ENCODE results near the gene TRPM4.

Gene TRPM4

DNA sequence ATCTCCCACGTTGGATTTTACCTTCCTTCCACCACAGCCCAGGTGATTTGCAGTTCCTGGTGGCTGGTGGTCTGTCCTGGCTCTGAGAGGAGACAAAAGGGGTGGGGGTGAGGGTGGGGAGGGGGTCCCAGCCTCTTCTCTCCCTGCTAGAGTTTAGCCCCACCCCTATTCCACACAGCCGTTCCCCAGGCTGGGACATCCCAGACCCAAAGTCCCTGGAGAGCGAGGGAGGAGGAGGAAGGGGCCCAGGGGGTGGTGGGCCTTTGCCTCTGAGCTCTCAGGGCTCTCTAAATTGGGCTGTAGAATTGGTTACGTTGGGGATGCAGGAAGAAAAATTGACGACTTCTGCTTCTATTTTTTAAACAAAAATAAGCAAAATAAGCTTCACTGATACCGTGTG is 85.5 kb downstream of the TRPM4 start:
- H3K4me1 ChIP-seq (ENCODE audit: control insufficient read depth, insufficient read depth, low read length): no peaks in the 10 kb centered on the region; the same call in 1 of the 2 replicates
- POLR2A ChIA-PET: no interaction called here
- no peak overlapping the region for H3K27ac ChIP-seq (ENCODE audit: extremely low read depth, low read depth, low read length)
- no peaks in the 10 kb centered on the region for H3K9me3 ChIP-seq (ENCODE audit: control insufficient read depth, insufficient read depth, low read depth, low read length)
- H3K4me3 ChIP-seq (ENCODE audit: low read depth, low read length): no peak overlapping the region
- CTCF ChIA-PET: interaction anchor here (0.5 to 2.2 kb wide), 9 partner anchors 12 to 1427 kb away, joined by 3 to 11 read pairs (median 4); no protein-coding TSS in a partner anchor
- TF ChIP-seq ZNF426 (tag by site-specific recombination; IDR thresholded peaks at IDR 0.05): no peak
- no peak for TF ChIP-seq OSR2 (tag by site-specific recombination; IDR thresholded peaks at IDR 0.05)
- TF ChIP-seq, protein P1, sequence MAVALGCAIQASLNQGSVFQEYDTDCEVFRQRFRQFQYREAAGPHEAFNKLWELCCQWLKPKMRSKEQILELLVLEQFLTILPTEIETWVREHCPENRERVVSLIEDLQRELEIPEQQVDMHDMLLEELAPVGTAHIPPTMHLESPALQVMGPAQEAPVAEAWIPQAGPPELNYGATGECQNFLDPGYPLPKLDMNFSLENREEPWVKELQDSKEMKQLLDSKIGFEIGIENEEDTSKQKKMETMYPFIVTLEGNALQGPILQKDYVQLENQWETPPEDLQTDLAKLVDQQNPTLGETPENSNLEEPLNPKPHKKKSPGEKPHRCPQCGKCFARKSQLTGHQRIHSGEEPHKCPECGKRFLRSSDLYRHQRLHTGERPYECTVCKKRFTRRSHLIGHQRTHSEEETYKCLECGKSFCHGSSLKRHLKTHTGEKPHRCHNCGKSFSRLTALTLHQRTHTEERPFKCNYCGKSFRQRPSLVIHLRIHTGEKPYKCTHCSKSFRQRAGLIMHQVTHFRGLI (tag by site-specific recombination; IDR thresholded peaks at IDR 0.05): no peak
- no peak for TF ChIP-seq GLIS2 (tag by site-specific recombination; IDR thresholded peaks at IDR 0.05)
- TF ChIP-seq, protein P2, sequence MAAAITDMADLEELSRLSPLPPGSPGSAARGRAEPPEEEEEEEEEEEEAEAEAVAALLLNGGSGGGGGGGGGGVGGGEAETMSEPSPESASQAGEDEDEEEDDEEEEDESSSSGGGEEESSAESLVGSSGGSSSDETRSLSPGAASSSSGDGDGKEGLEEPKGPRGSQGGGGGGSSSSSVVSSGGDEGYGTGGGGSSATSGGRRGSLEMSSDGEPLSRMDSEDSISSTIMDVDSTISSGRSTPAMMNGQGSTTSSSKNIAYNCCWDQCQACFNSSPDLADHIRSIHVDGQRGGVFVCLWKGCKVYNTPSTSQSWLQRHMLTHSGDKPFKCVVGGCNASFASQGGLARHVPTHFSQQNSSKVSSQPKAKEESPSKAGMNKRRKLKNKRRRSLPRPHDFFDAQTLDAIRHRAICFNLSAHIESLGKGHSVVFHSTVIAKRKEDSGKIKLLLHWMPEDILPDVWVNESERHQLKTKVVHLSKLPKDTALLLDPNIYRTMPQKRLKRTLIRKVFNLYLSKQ (tag by site-specific recombination; IDR thresholded peaks at IDR 0.05; ENCODE audit: borderline replicate concordance): no peak
- H3K36me3 ChIP-seq (ENCODE audit: control insufficient read depth in 2 of 2, insufficient read depth in 1 of 2, low read length in 2 of 2): no peaks in the 10 kb centered on the region

DNA sequence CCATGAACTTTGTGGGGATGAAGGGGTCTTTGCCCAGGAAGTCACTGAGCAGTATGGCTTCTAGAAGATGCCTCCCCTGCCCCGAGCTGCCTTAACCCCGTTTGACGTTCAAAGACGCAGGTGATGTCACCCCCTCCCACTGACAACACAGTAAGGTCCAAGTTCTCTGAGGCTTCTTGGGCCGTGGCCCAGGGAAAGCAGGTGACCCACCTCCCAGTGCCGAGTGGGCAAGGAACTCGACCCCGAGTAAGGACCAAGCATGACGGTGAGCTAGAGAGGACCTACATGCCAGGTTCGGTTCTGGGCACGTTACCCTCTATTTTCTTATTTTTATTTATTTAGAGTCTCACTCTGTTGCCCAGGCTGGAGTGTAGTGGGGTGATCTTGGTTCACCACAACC is 86.1 kb downstream of the TRPM4 start:
- Histone ChIP-seq H3K4me3 (ENCODE audit: low read depth, low read length) (no peak overlapping the region), H3K27ac (ENCODE audit: extremely low read depth, low read depth, low read length) (no peak overlapping the region), H3K36me3 (ENCODE audit: control insufficient read depth in 2 of 2, insufficient read depth in 1 of 2, low read length in 2 of 2) (no peaks in the 10 kb centered on the region), H3K4me1 (ENCODE audit: control insufficient read depth, insufficient read depth, low read length) (no peaks in the 10 kb centered on the region; the same call in 1 of the 2 replicates), H3K9me3 (ENCODE audit: control insufficient read depth, insufficient read depth, low read depth, low read length) (no peaks in the 10 kb centered on the region)
- TF ChIP-seq ZFHX2 (tag by site-specific recombination; conservative IDR thresholded peaks at IDR 0.05) (no peak), ZNF830 (tag by site-specific recombination; IDR thresholded peaks at IDR 0.05; ENCODE audit: low read depth) (no peak), ZNF660 (tag by site-specific recombination; IDR thresholded peaks at IDR 0.05) (no peak)
- TF ChIP-seq, protein P3, sequence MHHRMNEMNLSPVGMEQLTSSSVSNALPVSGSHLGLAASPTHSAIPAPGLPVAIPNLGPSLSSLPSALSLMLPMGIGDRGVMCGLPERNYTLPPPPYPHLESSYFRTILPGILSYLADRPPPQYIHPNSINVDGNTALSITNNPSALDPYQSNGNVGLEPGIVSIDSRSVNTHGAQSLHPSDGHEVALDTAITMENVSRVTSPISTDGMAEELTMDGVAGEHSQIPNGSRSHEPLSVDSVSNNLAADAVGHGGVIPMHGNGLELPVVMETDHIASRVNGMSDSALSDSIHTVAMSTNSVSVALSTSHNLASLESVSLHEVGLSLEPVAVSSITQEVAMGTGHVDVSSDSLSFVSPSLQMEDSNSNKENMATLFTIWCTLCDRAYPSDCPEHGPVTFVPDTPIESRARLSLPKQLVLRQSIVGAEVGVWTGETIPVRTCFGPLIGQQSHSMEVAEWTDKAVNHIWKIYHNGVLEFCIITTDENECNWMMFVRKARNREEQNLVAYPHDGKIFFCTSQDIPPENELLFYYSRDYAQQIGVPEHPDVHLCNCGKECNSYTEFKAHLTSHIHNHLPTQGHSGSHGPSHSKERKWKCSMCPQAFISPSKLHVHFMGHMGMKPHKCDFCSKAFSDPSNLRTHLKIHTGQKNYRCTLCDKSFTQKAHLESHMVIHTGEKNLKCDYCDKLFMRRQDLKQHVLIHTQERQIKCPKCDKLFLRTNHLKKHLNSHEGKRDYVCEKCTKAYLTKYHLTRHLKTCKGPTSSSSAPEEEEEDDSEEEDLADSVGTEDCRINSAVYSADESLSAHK (tag by site-specific recombination; IDR thresholded peaks at IDR 0.05): no peak
- TF ChIP-seq, protein P4, sequence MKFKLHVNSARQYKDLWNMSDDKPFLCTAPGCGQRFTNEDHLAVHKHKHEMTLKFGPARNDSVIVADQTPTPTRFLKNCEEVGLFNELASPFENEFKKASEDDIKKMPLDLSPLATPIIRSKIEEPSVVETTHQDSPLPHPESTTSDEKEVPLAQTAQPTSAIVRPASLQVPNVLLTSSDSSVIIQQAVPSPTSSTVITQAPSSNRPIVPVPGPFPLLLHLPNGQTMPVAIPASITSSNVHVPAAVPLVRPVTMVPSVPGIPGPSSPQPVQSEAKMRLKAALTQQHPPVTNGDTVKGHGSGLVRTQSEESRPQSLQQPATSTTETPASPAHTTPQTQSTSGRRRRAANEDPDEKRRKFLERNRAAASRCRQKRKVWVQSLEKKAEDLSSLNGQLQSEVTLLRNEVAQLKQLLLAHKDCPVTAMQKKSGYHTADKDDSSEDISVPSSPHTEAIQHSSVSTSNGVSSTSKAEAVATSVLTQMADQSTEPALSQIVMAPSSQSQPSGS (tag by site-specific recombination; IDR thresholded peaks at IDR 0.05; ENCODE audit: low read depth): no peak
- CTCF ChIA-PET: interaction anchor here (0.6 to 2.2 kb wide), 8 partner anchors 12 to 435 kb away, joined by 3 to 11 read pairs (median 4); no protein-coding TSS in a partner anchor
- POLR2A ChIA-PET: interaction anchor here (0.7 kb wide), 1 partner anchor 206 kb away, joined by 3 read pairs; no protein-coding TSS in a partner anchor

DNA sequence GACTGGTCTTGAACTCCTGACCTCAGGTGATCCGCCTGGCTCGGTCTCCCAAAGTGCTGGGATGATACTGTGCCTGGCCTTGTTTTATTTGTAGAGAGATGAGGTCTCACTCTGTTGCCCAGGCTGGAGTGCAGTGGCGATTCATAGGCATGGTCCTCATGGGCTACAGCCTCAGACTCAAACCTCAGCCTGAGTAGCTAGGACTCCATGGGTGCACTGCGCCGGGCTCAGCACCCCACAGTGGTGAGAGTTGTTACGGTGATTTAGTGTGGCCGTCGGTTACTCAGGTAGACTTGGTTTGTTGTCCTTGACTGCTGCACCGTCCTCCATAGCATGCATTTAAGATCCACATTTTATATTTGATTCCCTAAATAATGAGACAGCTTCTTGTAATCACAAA is 86.7 kb downstream of the TRPM4 start:
- H3K9me3 ChIP-seq (ENCODE audit: control insufficient read depth, insufficient read depth, low read depth, low read length): no peaks in the 10 kb centered on the region
- no peak overlapping the region for H3K4me3 ChIP-seq (ENCODE audit: low read depth, low read length)
- CTCF ChIA-PET: interaction anchor here (0.6 to 2.2 kb wide), 6 partner anchors 19 to 129 kb away, joined by 3 to 11 read pairs (median 4); no protein-coding TSS in a partner anchor
- POLR2A ChIA-PET: no interaction called here
- H3K36me3 ChIP-seq (ENCODE audit: control insufficient read depth in 2 of 2, insufficient read depth in 1 of 2, low read length in 2 of 2): no peaks in the 10 kb centered on the region
- H3K27ac ChIP-seq (ENCODE audit: extremely low read depth, low read depth, low read length): no peak overlapping the region
- no peaks in the 10 kb centered on the region; the same call in 1 of the 2 replicates for H3K4me1 ChIP-seq (ENCODE audit: control insufficient read depth, insufficient read depth, low read length)
- TF ChIP-seq ZNF140 (tag by site-specific recombination; IDR thresholded peaks at IDR 0.05): no peak
- no peak for TF ChIP-seq ZNF19 (tag by site-specific recombination; IDR thresholded peaks at IDR 0.05; ENCODE audit: low read depth)
- TF ChIP-seq ZNF366 (tag by site-specific recombination; conservative IDR thresholded peaks at IDR 0.05): no peak
- TF ChIP-seq ZNF555 (tag by site-specific recombination; conservative IDR thresholded peaks at IDR 0.05): no peak
- no peak for TF ChIP-seq ZNF174 (tag by site-specific recombination; IDR thresholded peaks at IDR 0.05)
- no peak for TF ChIP-seq BCL11A (tag by site-specific recombination; IDR thresholded peaks at IDR 0.05; ENCODE audit: low read depth)
- TF ChIP-seq ZNF561 (tag by site-specific recombination; IDR thresholded peaks at IDR 0.05; ENCODE audit: borderline replicate concordance): no peak
- TF ChIP-seq, protein P5, sequence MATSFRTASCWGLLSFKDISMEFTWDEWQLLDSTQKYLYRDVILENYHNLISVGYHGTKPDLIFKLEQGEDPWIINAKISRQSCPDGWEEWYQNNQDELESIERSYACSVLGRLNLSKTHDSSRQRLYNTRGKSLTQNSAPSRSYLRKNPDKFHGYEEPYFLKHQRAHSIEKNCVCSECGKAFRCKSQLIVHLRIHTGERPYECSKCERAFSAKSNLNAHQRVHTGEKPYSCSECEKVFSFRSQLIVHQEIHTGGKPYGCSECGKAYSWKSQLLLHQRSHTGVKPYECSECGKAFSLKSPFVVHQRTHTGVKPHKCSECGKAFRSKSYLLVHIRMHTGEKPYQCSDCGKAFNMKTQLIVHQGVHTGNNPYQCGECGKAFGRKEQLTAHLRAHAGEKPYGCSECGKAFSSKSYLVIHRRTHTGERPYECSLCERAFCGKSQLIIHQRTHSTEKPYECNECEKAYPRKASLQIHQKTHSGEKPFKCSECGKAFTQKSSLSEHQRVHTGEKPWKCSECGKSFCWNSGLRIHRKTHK (tag by site-specific recombination; IDR thresholded peaks at IDR 0.05): no peak
- TF ChIP-seq HOXA7 (CRISPR knock-in tag; IDR thresholded peaks at IDR 0.05; ENCODE audit: borderline replicate concordance): no peak
- TF ChIP-seq HOXC10 (CRISPR knock-in tag; IDR thresholded peaks at IDR 0.05): no peak
- no peak for TF ChIP-seq ZNF549 (tag by site-specific recombination; IDR thresholded peaks at IDR 0.05)
- no peak for TF ChIP-seq ZNF596 (tag by site-specific recombination; IDR thresholded peaks at IDR 0.05)
- TF ChIP-seq ZNF169 (tag by site-specific recombination; IDR thresholded peaks at IDR 0.05): no peak

Measured in HEK293 (cell line).